D721Med (cell line): ENCODE measurements around the gene SLC35D3.
A peak's percentile ranks its signal among the peaks of the same experiment; 100 is the strongest.
"Not testable (repeated sequence)": the region's sequence is repeated elsewhere in the genome, so short reads cannot be mapped to it uniquely, and the experiment has no call there.

ENCODE experiments used
- DNase-seq: peaks from one replicate; pipeline ENCODE4 v3.0.0; 2011; ENCODE audit warnings: low spot score; ENCODE audit not compliant: insufficient read length
- FAIRE-seq: peaks from 2 replicates; lab custom pipeline; 2011; peaks lifted over from hg19 to GRCh38; lab: Jason Lieb, UNC
- TF ChIP-seq, protein P1 (sequence below): IDR thresholded peaks from 2 replicates; pipeline ENCODE4 v1.5.1; 2012; ENCODE audit warnings: mild to moderate bottlenecking, control low read depth; ENCODE audit not compliant: insufficient read depth; ENCODE audit errors: missing control alignments

Gene SLC35D3, protein sequence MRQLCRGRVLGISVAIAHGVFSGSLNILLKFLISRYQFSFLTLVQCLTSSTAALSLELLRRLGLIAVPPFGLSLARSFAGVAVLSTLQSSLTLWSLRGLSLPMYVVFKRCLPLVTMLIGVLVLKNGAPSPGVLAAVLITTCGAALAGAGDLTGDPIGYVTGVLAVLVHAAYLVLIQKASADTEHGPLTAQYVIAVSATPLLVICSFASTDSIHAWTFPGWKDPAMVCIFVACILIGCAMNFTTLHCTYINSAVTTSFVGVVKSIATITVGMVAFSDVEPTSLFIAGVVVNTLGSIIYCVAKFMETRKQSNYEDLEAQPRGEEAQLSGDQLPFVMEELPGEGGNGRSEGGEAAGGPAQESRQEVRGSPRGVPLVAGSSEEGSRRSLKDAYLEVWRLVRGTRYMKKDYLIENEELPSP

DNA sequence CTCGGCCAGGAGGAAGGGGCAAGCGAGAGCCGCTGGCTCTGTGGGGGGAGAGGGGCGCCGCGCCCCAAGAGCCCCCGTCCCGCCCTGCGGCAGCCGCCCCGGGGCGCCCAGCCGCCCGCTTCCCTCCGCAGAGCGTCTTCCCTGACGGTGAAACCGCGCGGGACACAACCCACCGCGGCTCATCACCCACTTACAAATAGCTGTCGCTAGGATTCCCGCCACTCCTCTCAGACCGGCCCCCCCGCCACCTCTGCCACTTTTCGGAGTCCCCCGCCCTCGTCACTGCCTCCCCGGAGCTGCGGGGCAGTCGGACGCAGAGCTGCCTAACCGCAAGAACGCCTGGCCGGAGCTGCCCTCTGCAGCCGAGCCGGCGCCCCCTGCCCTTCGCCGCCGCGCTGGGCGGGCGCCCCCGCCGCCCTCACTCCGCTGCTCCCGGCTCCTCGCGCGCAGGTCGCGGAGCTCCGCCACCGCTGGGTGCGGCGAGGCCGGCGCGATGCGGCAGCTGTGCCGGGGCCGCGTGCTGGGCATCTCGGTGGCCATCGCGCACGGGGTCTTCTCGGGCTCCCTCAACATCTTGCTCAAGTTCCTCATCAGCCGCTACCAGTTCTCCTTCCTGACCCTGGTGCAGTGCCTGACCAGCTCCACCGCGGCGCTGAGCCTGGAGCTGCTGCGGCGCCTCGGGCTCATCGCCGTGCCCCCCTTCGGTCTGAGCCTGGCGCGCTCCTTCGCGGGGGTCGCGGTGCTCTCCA lies at the start of gene SLC35D3:
SLC35D3 (plus strand) TSS at position 366 of the 749 bp plus-strand sequence; CDS start at position 494, 128 bp downstream.
- FAIRE-seq: no peak
- TF ChIP-seq, protein P1, sequence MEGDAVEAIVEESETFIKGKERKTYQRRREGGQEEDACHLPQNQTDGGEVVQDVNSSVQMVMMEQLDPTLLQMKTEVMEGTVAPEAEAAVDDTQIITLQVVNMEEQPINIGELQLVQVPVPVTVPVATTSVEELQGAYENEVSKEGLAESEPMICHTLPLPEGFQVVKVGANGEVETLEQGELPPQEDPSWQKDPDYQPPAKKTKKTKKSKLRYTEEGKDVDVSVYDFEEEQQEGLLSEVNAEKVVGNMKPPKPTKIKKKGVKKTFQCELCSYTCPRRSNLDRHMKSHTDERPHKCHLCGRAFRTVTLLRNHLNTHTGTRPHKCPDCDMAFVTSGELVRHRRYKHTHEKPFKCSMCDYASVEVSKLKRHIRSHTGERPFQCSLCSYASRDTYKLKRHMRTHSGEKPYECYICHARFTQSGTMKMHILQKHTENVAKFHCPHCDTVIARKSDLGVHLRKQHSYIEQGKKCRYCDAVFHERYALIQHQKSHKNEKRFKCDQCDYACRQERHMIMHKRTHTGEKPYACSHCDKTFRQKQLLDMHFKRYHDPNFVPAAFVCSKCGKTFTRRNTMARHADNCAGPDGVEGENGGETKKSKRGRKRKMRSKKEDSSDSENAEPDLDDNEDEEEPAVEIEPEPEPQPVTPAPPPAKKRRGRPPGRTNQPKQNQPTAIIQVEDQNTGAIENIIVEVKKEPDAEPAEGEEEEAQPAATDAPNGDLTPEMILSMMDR: no peak
- DNase-seq: peak; percentile 29

DNA sequence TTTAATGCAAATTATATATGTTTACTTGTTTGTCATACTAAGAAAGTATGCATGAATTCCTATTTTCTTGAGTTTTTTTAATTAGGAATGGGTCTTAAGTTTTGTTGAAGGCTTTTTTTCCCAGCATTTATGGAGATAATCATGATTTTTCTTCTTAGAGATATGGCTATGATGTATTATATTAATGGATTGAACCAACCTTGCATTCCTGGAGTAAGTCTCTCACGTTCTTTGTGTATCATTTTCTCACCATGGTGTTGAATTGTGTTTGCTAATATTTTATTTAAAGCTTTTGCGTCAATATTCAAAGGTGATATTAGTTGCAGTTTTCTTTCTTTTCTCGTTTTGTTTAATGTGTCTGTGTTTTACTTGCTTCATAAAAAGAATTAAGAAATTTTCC lies 48.4 kb upstream of the SLC35D3 start:
- TF ChIP-seq, protein P1: no peak
- DNase-seq (no peak), FAIRE-seq (no peak)

DNA sequence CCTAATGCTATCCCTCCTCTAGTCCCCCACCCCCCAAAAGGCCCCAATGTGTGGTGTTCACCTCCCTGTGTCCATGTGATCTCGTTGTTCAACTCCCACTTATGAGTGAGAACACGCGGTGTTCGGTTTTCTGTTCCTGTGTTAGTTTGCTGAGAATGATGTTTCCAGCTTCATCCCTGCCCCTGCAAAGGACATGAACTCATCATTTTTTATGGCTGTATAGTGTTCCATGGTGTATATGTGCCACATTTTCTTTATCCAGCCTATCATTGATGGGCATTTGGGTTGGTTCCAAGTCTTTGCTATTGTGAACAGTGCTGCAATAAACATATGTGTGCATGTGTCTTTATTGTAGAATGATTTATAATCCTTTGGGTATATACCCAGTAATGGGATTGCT lies 45.6 kb upstream of the SLC35D3 start:
- DNase-seq, FAIRE-seq: not testable (repeated sequence)

DNA sequence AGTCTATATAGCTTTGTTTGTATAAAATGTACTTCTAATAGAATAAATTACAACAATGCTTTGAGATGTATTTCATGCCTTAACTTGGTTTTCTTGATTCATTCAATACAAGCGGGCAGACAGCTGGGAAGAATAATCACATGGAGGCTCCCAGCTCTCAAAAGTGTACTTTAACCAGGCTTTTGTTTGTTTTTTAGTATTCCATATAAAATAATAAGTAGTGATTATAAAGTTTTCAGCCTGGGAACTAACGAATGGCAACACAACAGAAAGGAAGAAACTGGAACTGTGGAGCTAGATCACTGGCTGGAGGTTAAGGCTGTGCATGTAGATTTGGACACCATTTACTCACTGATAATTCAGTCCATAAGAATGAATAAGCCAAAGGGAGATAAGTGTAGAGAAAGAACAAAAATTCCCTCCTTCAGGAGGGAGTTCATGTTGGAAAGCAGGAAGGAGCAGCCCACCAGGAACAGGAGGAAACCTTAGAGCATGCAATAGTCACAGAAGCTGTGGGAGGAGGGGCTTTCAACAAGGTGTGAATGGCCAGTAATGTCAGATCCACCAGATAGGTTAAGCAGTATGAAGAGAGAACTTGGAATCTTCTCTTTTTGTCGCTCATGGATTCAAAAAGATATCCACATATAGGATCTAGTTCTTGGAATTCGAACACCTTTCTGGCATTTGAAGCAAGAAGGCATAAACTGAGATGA lies 41.2 kb upstream of the SLC35D3 start:
- TF ChIP-seq, protein P1: no peak
- DNase-seq: no peak
- no peak for FAIRE-seq

DNA sequence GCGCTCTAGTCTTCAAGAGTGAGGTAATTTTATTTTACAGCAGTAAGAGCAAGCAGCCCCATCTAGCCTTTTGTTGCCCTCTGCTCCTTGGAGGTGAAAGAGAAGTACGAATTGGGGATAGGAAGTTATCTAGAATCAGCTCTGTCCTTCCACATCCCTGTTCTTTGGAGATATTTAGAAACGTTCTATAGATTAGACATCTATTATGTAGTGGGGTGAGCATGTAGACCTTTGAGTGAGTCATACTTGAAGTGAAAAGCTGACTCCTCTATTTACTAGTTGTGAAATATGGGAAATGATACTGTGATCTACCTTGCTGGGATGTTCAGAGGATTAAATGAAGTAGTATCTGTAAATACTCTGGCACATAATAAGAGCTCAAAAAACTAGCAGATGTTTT lies 36.0 kb upstream of the SLC35D3 start:
- FAIRE-seq (no peak), DNase-seq (no peak)
- TF ChIP-seq, protein P1: no peak

DNA sequence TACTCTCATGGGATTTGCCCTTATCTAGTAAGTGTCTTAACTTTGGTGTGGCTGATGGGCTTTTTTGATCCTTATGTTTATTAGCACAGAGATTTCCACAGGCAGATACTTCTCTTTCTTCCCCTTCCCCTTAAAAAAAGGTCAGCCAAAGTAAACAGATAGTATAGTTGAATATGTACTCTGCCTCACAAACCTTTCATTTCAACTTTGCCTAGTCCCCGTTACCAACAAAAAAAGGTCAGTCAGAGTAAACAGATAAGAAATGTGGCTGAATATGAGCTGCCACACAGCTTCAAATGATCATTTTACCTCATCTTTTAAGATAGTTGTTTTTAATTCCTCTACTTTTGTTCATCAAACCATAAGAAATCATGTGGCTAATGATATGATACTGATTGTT lies 34.1 kb upstream of the SLC35D3 start:
- FAIRE-seq (no peak), DNase-seq (no peak)
- TF ChIP-seq, protein P1: no peak
